Mucosa of stomach (tissue), 1 donor: Measurements from ENCODE around the gene CACNA1H.
"Not testable (repeated sequence)": the region's sequence is repeated elsewhere in the genome, so short reads cannot be mapped to it uniquely, and the experiment has no call there.

Experiments
- H3K27me3 ChIP-seq: one replicate; pipeline ENCODE4 v1.7.0; 2013; ENCODE audit warnings: mild to moderate bottlenecking, low read length; ENCODE audit not compliant: control insufficient read depth, insufficient read depth
- H3K36me3 ChIP-seq: one replicate; pipeline ENCODE4 v1.7.0; 2013; ENCODE audit warnings: low read length; ENCODE audit not compliant: control insufficient read depth, insufficient read depth
- H3K4me1 ChIP-seq: one replicate; pipeline ENCODE4 v1.7.0; 2013; ENCODE audit warnings: mild to moderate bottlenecking, low read length; ENCODE audit not compliant: control insufficient read depth, insufficient read depth
- H3K4me3 ChIP-seq: one replicate; pipeline ENCODE4 v1.7.0; 2013; ENCODE audit warnings: low read length
- H3K9ac ChIP-seq: one replicate; pipeline ENCODE4 v1.7.0; 2013; ENCODE audit warnings: mild to moderate bottlenecking, low read length, moderate library complexity
- H3K9me3 ChIP-seq: one replicate; pipeline ENCODE4 v1.7.0; 2013; ENCODE audit warnings: mild to moderate bottlenecking, low read length, moderate library complexity; ENCODE audit not compliant: control insufficient read depth
- donor health status: Pancreatic carcinoma.

CACNA1H gene

DNA sequence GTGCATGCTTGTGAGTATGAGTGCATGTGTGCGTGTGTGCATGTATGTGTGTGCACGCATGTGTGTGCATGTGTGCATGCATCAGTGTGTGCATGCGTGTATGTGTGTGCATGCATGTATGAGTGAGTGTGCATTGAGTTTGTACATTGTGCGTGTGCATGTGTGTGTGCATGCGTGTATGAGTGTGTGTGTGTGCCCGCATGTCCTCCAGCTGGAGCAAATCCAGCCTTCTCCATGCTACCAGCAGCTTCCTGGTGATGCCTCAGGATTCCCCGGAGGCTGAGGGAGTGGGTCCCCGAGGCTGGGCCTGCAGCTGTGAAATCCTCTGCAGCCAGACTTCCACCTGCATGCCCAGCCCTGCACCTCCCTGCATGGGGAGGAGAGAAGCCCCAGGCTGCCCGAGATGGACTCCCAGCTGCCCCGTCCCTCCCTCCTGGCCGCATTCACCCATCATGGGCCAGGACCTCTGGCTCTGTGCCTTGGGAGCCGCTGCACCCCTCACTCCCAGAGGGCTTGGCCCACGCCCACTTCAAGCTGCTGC, 112.3 kb downstream of the CACNA1H start:
- no peaks in the 10 kb centered on the region for H3K4me1 ChIP-seq
- H3K9me3 ChIP-seq, result no peaks in the 10 kb centered on the region
- peaks cover 35% of the 10 kb centered on the region for H3K27me3 ChIP-seq
- H3K36me3 ChIP-seq, result no peaks in the 10 kb centered on the region
- H3K4me3 ChIP-seq, result no peak overlapping the region
- no peak overlapping the region for H3K9ac ChIP-seq

- H3K9me3 ChIP-seq, result no peaks in the 10 kb centered on the region
- no peak overlapping the region for H3K9ac ChIP-seq
- H3K4me1 ChIP-seq, result no peaks in the 10 kb centered on the region
- H3K36me3 ChIP-seq, result no peaks in the 10 kb centered on the region
- no peak overlapping the region for H3K4me3 ChIP-seq
- peaks cover 28% of the 10 kb centered on the region for H3K27me3 ChIP-seq
Measured at GRCh38 chr16:1265826-1266225, 112.9 kb downstream of the CACNA1H start.

DNA sequence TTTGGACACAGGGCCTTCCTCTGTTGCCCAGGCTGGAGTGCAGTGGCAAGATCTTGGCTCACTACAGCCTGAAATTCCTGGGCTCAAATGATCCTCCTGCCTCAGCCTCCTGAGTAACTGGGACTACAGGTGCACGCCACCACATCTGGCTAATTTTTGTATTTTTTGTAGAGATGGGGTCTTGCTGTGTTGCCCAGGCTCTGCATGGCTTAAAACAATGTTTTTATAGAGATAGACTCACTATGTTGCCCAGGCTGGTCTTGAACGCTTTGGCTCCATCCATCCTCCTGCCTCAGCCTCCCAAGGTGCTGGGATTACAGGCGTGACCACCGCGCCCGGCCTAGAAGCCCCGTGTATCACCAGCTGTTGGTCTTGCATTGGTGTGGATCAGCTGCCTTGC, 116.5 kb downstream of the CACNA1H start:
- H3K36me3 ChIP-seq, H3K27me3 ChIP-seq, H3K4me3 ChIP-seq, H3K9me3 ChIP-seq, H3K9ac ChIP-seq, H3K4me1 ChIP-seq: not testable (repeated sequence)

DNA sequence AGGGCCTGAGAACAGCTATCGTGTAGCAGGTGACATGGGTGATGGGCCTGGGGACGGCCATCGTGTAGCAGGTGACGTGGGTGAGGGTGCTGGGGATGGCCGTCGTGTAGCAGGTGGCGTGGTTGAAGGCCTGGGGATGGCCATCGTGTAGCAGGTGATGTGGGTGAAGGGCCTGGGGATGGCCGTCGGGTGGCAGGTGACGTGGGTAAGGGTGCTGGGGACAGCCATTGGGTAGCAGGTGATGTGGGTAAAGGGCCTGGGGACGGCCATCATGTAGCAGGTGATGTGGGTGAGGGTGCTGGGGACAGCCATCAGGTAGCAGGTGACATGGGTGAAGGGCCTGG, 118.4 kb downstream of the CACNA1H start:
- peaks cover 9% of the 10 kb centered on the region for H3K27me3 ChIP-seq

More for the DNA sequence above, 118.4 kb downstream of the CACNA1H start:
- H3K36me3 ChIP-seq, result no peaks in the 10 kb centered on the region
- no peak overlapping the region for H3K9ac ChIP-seq
- H3K4me1 ChIP-seq, result peaks cover 7% of the 10 kb centered on the region
- H3K9me3 ChIP-seq, result no peaks in the 10 kb centered on the region
- H3K4me3 ChIP-seq, result no peak overlapping the region
